ENCODE measurements around the gene HCK.
"Not testable (repeated sequence)": the region's sequence is repeated elsewhere in the genome, so short reads cannot be mapped to it uniquely, and the experiment has no call there.

Gene HCK

GRCh38 chr20:32019156-32019510 lies 32.9 kb upstream of the HCK start:
- Histone ChIP-seq H3K9ac (ENCODE audit: low read depth, low read length) (peak overlapping the region; percentile 74; the same call in 1 of the 2 replicates), H3K36me3 (ENCODE audit: insufficient read depth, low read length) (no peaks in the 10 kb centered on the region), H3K4me1 (ENCODE audit: insufficient read depth, low read length) (peaks cover 11% of the 10 kb centered on the region), H3K9me3 (ENCODE audit: control insufficient read depth, insufficient read depth, low read length) (no peaks in the 10 kb centered on the region)

- H3K9me3 ChIP-seq (ENCODE audit: control insufficient read depth, insufficient read depth, low read length), result no peaks in the 10 kb centered on the region
- peak overlapping the region; percentile 74; the same call in 1 of the 2 replicates for H3K9ac ChIP-seq (ENCODE audit: low read depth, low read length)
- H3K36me3 ChIP-seq (ENCODE audit: insufficient read depth, low read length), result no peaks in the 10 kb centered on the region
These were observed 32.2 kb upstream of the HCK start for GRCh38 chr20:32019563-32020463.

GRCh38 chr20:32021091-32021490 lies 31.0 kb upstream of the HCK start:
- no peaks in the 10 kb centered on the region for H3K9me3 ChIP-seq (ENCODE audit: control insufficient read depth, insufficient read depth, low read length)
- no peaks in the 10 kb centered on the region for H3K36me3 ChIP-seq (ENCODE audit: insufficient read depth, low read length)
- no peak overlapping the region for H3K9ac ChIP-seq (ENCODE audit: low read depth, low read length)
- H3K4me1 ChIP-seq (ENCODE audit: insufficient read depth, low read length), result peaks cover 13% of the 10 kb centered on the region

More at GRCh38 chr20:32019563-32020463, 32.2 kb upstream of the HCK start:
- peaks cover 13% of the 10 kb centered on the region for H3K4me1 ChIP-seq (ENCODE audit: insufficient read depth, low read length)

- Histone ChIP-seq H3K4me1 (ENCODE audit: insufficient read depth, low read length) (peaks cover 8% of the 10 kb centered on the region; the same call in 1 of the 2 replicates), H3K9ac (ENCODE audit: low read depth, low read length) (no peak overlapping the region), H3K36me3 (ENCODE audit: insufficient read depth, low read length) (no peaks in the 10 kb centered on the region), H3K9me3 (ENCODE audit: control insufficient read depth, insufficient read depth, low read length) (no peaks in the 10 kb centered on the region)
These were observed 27.3 kb upstream of the HCK start for GRCh38 chr20:32024683-32025295.

GRCh38 chr20:32027643-32028042 lies 24.4 kb upstream of the HCK start:
- Histone ChIP-seq H3K4me1 (ENCODE audit: insufficient read depth, low read length) (peaks cover 7% of the 10 kb centered on the region; the same call in 1 of the 2 replicates), H3K9me3 (ENCODE audit: control insufficient read depth, insufficient read depth, low read length) (no peaks in the 10 kb centered on the region), H3K9ac (ENCODE audit: low read depth, low read length) (no peak overlapping the region), H3K36me3 (ENCODE audit: insufficient read depth, low read length) (no peaks in the 10 kb centered on the region)

GRCh38 chr20:32028647-32029372 lies 23.2 kb upstream of the HCK start:
- Histone ChIP-seq H3K9me3 (ENCODE audit: control insufficient read depth, insufficient read depth, low read length) (no peaks in the 10 kb centered on the region), H3K9ac (ENCODE audit: low read depth, low read length) (no peak overlapping the region), H3K4me1 (ENCODE audit: insufficient read depth, low read length) (peaks cover 7% of the 10 kb centered on the region; the same call in 1 of the 2 replicates), H3K36me3 (ENCODE audit: insufficient read depth, low read length) (no peaks in the 10 kb centered on the region)

- Histone ChIP-seq H3K9me3 (ENCODE audit: control insufficient read depth, insufficient read depth, low read length) (no peaks in the 10 kb centered on the region), H3K9ac (ENCODE audit: low read depth, low read length) (no peak overlapping the region), H3K4me1 (ENCODE audit: insufficient read depth, low read length) (peaks cover 5% of the 10 kb centered on the region; the same call in 1 of the 2 replicates), H3K36me3 (ENCODE audit: insufficient read depth, low read length) (no peaks in the 10 kb centered on the region)
These were observed 22.5 kb upstream of the HCK start for GRCh38 chr20:32029561-32029960.

- Histone ChIP-seq H3K9me3 (ENCODE audit: control insufficient read depth, insufficient read depth, low read length) (no peaks in the 10 kb centered on the region), H3K4me1 (ENCODE audit: insufficient read depth, low read length) (peaks cover 5% of the 10 kb centered on the region; the same call in 1 of the 2 replicates), H3K9ac (ENCODE audit: low read depth, low read length) (peak overlapping the region; percentile 18; the same call in 1 of the 2 replicates), H3K36me3 (ENCODE audit: insufficient read depth, low read length) (no peaks in the 10 kb centered on the region)
These were observed 20.8 kb upstream of the HCK start for GRCh38 chr20:32031007-32031958.

- H3K4me1 ChIP-seq (ENCODE audit: insufficient read depth, low read length), result peaks cover 5% of the 10 kb centered on the region; the same call in 1 of the 2 replicates
- 0 out of 2 replicates have a peak, but pooled peaks cover 1% of the 10 kb centered on the region for H3K9me3 ChIP-seq (ENCODE audit: control insufficient read depth, insufficient read depth, low read length)
- H3K9ac ChIP-seq (ENCODE audit: low read depth, low read length), result no peak overlapping the region
- no peaks in the 10 kb centered on the region for H3K36me3 ChIP-seq (ENCODE audit: insufficient read depth, low read length)
These were observed 18.7 kb upstream of the HCK start for GRCh38 chr20:32033316-32033715.

GRCh38 chr20:32033721-32034120 lies 18.3 kb upstream of the HCK start:
- H3K4me1 ChIP-seq (ENCODE audit: insufficient read depth, low read length); H3K9ac ChIP-seq (ENCODE audit: low read depth, low read length); H3K9me3 ChIP-seq (ENCODE audit: control insufficient read depth, insufficient read depth, low read length); H3K36me3 ChIP-seq (ENCODE audit: insufficient read depth, low read length): not testable (repeated sequence)

GRCh38 chr20:32034581-32035425 lies 17.2 kb upstream of the HCK start:
- peaks cover under 1% of the 10 kb centered on the region for H3K4me1 ChIP-seq (ENCODE audit: insufficient read depth, low read length)
- no peak overlapping the region for H3K9ac ChIP-seq (ENCODE audit: low read depth, low read length)

GRCh38 chr20:32035426-32035779 lies 16.6 kb upstream of the HCK start:
- Histone ChIP-seq H3K9me3 (ENCODE audit: control insufficient read depth, insufficient read depth, low read length) (0 out of 2 replicates have a peak, but pooled peaks cover 3% of the 10 kb centered on the region), H3K4me1 (ENCODE audit: insufficient read depth, low read length) (peaks cover 5% of the 10 kb centered on the region), H3K36me3 (ENCODE audit: insufficient read depth, low read length) (no peaks in the 10 kb centered on the region), H3K9ac (ENCODE audit: low read depth, low read length) (no peak overlapping the region)

More at GRCh38 chr20:32034581-32035425, 17.2 kb upstream of the HCK start:
- Histone ChIP-seq H3K36me3 (ENCODE audit: insufficient read depth, low read length) (no peaks in the 10 kb centered on the region), H3K9me3 (ENCODE audit: control insufficient read depth, insufficient read depth, low read length) (0 out of 2 replicates have a peak, but pooled peaks cover 3% of the 10 kb centered on the region)

- Histone ChIP-seq H3K9ac (ENCODE audit: low read depth, low read length) (no peak overlapping the region), H3K36me3 (ENCODE audit: insufficient read depth, low read length) (no peaks in the 10 kb centered on the region), H3K9me3 (ENCODE audit: control insufficient read depth, insufficient read depth, low read length) (0 out of 2 replicates have a peak, but pooled peaks cover 3% of the 10 kb centered on the region), H3K4me1 (ENCODE audit: insufficient read depth, low read length) (peaks cover 9% of the 10 kb centered on the region)
These were observed 15.8 kb upstream of the HCK start for GRCh38 chr20:32036252-32036651.
